ENCODE results near the gene VSIR. TPM values are rescaled to one million over a fixed set of nuclear protein-coding genes. Genes with fewer than 3 reads are reported as not detected.

Gene VSIR
- total RNA-seq, 3 donors from 2014 or later (not counting 1 experiment from before 2014, with no cell fraction given): 134 to 193 (median 178) TPM

GRCh38 chr10:71802235-71802634 is 28.9 kb upstream of the VSIR start:
- Mint-ChIP-seq H3K9me3 (no peaks in the 10 kb centered on the region), H3K4me1 (peaks cover 5 to 6% of the 10 kb centered on the region in 2 donors), H3K36me3 (no peaks in the 10 kb centered on the region), H3K4me3 (no peak overlapping the region), H3K27ac (no peak overlapping the region), H3K27me3 (ENCODE audit: low read depth in 2 of 2) (no peaks in the 10 kb centered on the region)
- intact Hi-C loops (cut with micrococcal nuclease): no loop called here
- WGBS (ENCODE audit: insufficient coverage): 96% methylated on average over 6 of the region's 6 CpGs
- TF ChIP-seq CTCF (IDR thresholded peaks at IDR 0.05): no peak
- H3K4me1 ChIP-seq (ENCODE audit: control insufficient read depth, insufficient read depth, low read length): peaks cover 24% of the 10 kb centered on the region
- ATAC-seq: no peak
- no peak overlapping the region for H3K4me3 ChIP-seq (ENCODE audit: low read length)
- no peak overlapping the region for H3K27ac ChIP-seq (ENCODE audit: low read length)
- no peaks in the 10 kb centered on the region for H3K36me3 ChIP-seq (ENCODE audit: control insufficient read depth, insufficient read depth, low read length)
- DNase-seq: no peak
- no peaks in the 10 kb centered on the region for H3K27me3 ChIP-seq (ENCODE audit: control insufficient read depth, insufficient read depth, low read length)
- no peaks in the 10 kb centered on the region for H3K9me3 ChIP-seq (ENCODE audit: control insufficient read depth, insufficient read depth, low read length)

- no peaks in the 10 kb centered on the region for H3K27me3 ChIP-seq (ENCODE audit: control insufficient read depth, insufficient read depth, low read length)
- Mint-ChIP-seq H3K9me3 (no peaks in the 10 kb centered on the region), H3K4me1 (peaks cover 13 to 14% of the 10 kb centered on the region in 2 donors), H3K4me3 (no peak overlapping the region), H3K27ac (no peak overlapping the region), H3K27me3 (ENCODE audit: low read depth in 2 of 2) (no peaks in the 10 kb centered on the region), H3K36me3 (no peaks in the 10 kb centered on the region)
- H3K4me1 ChIP-seq (ENCODE audit: control insufficient read depth, insufficient read depth, low read length): peaks cover 30% of the 10 kb centered on the region
- TF ChIP-seq CTCF (IDR thresholded peaks at IDR 0.05): no peak
- DNase-seq (no peak), ATAC-seq (no peak)
- H3K9me3 ChIP-seq (ENCODE audit: control insufficient read depth, insufficient read depth, low read length): no peaks in the 10 kb centered on the region
- WGBS (ENCODE audit: insufficient coverage): 60% methylated on average over 9 of the region's 9 CpGs
- no peak overlapping the region for H3K4me3 ChIP-seq (ENCODE audit: low read length)
- no peaks in the 10 kb centered on the region for H3K36me3 ChIP-seq (ENCODE audit: control insufficient read depth, insufficient read depth, low read length)
- intact Hi-C loops (cut with micrococcal nuclease): no loop called here
- no peak overlapping the region for H3K27ac ChIP-seq (ENCODE audit: low read length)
These were observed 28.0 kb upstream of the VSIR start for GRCh38 chr10:71801361-71801760.

GRCh38 chr10:71799608-71800453 is 26.5 kb upstream of the VSIR start:
- no peak for DNase-seq
- Mint-ChIP-seq H3K4me3 (no peak overlapping the region), H3K27ac (no peak overlapping the region), H3K36me3 (no peaks in the 10 kb centered on the region), H3K27me3 (ENCODE audit: low read depth in 2 of 2) (no peaks in the 10 kb centered on the region), H3K9me3 (no peaks in the 10 kb centered on the region), H3K4me1 (peaks cover 13 to 14% of the 10 kb centered on the region in 2 donors)
- H3K4me1 ChIP-seq (ENCODE audit: control insufficient read depth, insufficient read depth, low read length): peaks cover 26% of the 10 kb centered on the region
- no peak overlapping the region for H3K4me3 ChIP-seq (ENCODE audit: low read length)
- no peaks in the 10 kb centered on the region for H3K9me3 ChIP-seq (ENCODE audit: control insufficient read depth, insufficient read depth, low read length)
- no peak for TF ChIP-seq CTCF (IDR thresholded peaks at IDR 0.05)
- H3K27ac ChIP-seq (ENCODE audit: low read length): no peak overlapping the region
- no peak for ATAC-seq
- no peaks in the 10 kb centered on the region for H3K36me3 ChIP-seq (ENCODE audit: control insufficient read depth, insufficient read depth, low read length)
- intact Hi-C loops (cut with micrococcal nuclease): no loop called here
- WGBS (ENCODE audit: insufficient coverage): 83% methylated on average over 3 of the region's 3 CpGs
- no peaks in the 10 kb centered on the region for H3K27me3 ChIP-seq (ENCODE audit: control insufficient read depth, insufficient read depth, low read length)

Measured in natural killer cell (primary cell).